D721Med (cell line): Measurements from ENCODE around the gene PLXNA4.
A peak's percentile ranks its signal among the peaks of the same experiment; 100 is the strongest.

Experiments used
- DNase-seq: peaks from one replicate; pipeline ENCODE4 v3.0.0; 2011; ENCODE audit warnings: low spot score; ENCODE audit not compliant: insufficient read length
- FAIRE-seq: peaks from 2 replicates; lab custom pipeline; 2011; peaks lifted over from hg19 to GRCh38; lab: Jason Lieb, UNC
- TF ChIP-seq, protein P1 (sequence below): IDR thresholded peaks from 2 replicates; pipeline ENCODE4 v1.5.1; 2012; ENCODE audit warnings: mild to moderate bottlenecking, control low read depth; ENCODE audit not compliant: insufficient read depth; ENCODE audit errors: missing control alignments

Gene PLXNA4

DNA sequence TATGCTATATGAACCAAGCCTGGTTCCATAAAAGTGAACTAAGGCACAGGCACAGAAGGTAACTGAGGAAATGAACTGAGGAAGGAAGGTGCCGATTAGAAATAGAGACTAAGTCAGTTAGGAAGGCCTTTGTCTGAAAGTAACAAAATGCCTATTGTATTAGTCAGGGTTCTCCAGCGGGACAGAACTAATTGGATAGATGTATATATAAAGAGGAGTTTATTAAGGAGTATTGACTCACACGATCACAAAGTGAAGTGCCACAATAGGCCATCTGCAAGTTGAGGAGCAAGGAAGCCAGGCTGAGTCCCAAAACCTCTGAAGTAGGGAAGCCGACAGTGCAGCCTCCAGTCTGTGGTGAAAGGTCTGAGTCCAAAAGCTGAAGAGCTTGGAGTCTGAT, 13.9 kb upstream of the PLXNA4 start:
- DNase-seq = no peak
- TF ChIP-seq, protein P1, sequence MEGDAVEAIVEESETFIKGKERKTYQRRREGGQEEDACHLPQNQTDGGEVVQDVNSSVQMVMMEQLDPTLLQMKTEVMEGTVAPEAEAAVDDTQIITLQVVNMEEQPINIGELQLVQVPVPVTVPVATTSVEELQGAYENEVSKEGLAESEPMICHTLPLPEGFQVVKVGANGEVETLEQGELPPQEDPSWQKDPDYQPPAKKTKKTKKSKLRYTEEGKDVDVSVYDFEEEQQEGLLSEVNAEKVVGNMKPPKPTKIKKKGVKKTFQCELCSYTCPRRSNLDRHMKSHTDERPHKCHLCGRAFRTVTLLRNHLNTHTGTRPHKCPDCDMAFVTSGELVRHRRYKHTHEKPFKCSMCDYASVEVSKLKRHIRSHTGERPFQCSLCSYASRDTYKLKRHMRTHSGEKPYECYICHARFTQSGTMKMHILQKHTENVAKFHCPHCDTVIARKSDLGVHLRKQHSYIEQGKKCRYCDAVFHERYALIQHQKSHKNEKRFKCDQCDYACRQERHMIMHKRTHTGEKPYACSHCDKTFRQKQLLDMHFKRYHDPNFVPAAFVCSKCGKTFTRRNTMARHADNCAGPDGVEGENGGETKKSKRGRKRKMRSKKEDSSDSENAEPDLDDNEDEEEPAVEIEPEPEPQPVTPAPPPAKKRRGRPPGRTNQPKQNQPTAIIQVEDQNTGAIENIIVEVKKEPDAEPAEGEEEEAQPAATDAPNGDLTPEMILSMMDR = no peak
- no peak for FAIRE-seq

DNA sequence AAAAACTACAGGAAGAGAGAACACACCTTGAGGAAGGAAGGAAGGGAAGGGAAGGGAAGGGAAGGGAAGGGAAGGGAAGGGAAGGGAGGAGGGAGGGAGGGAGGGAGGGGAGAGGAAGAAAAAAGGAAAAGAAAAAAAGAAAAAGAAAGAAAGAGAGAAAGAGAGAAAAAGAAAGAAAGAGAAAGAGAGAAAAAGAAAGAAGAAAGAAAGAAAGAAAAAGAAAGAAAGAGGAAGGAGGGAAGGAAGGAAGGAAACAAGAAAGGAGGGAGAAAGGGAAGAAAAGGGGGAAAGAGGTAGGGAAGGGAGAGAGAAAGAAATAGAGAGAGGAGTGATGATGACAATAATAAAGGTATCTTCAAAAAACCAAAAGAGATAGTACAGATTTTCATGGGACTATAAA, 12.3 kb upstream of the PLXNA4 start:
- FAIRE-seq = no peak
- no peak for DNase-seq
- TF ChIP-seq, protein P1 = no peak

- DNase-seq (no peak), FAIRE-seq (no peak)
- TF ChIP-seq, protein P1 = no peak
These were observed 8.7 kb upstream of the PLXNA4 start for GRCh38 chr7:132584796-132585494.

- DNase-seq (no peak), FAIRE-seq (no peak)
- TF ChIP-seq, protein P1 = no peak
These were observed 5.2 kb upstream of the PLXNA4 start for GRCh38 chr7:132581431-132581830.

DNA sequence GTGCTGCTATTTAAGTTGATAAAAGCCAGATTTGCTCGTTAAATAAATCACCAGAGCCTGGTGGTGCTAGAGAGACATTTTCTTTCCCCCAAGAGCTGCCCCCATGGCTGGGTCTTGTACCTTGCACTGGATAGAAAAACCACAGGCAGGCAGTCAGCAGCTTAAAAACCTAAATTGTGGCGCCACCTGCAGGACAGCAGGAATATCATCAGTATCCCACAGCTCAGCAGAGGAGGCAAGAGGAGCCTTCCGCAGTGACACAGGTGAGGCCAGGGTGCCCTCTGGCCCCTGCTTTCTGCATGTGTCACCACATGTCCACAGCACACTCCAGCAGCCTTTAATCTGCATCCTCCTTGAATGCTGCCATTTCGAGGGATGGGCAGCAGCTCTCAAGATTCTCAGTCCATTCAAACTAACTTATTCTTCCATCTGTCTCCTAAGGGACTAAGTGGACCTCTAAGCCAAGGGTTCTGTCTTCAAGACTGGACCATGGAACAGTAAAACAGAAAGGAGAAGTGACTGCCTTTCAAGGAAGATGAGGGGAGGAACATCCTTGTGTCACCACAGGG, 4.5 kb upstream of the PLXNA4 start:
- FAIRE-seq (peak; percentile 6), DNase-seq (peak; percentile 51)
- TF ChIP-seq, protein P1 = peak; percentile 95

- FAIRE-seq (no peak), DNase-seq (no peak)
- TF ChIP-seq, protein P1 = peak; percentile 19
These were observed 4.0 kb upstream of the PLXNA4 start for GRCh38 chr7:132580277-132580676.
